MCF 10A (cell line): ENCODE measurements around the gene ASB3. TPM values are rescaled to one million over a fixed set of nuclear protein-coding genes. Genes with fewer than 3 reads are reported as not detected.

Experiments used
- BruUV-seq: library from RNA; stranded (reverse); fragments of 400-500 nt; replicated peaks from 2 replicates; lab custom pipeline; 2021; lab: Mats Ljungman, UMichigan
- CTCF ChIA-PET: fragments of 300-600 bp; sonication (Branson Sonifier 250); formaldehyde crosslinking; extraction: SDS; loops from one replicate; lab custom pipeline; 2021; ENCODE audit warnings: antibody characterized with exemption, inconsistent platforms; lab: Yijun Ruan, JAX
- POLR2A ChIA-PET: fragments of 300-600, 350-650 bp; sonication (Branson Sonifier 250); formaldehyde crosslinking; extraction: SDS; loops from one replicate; lab custom pipeline; 2020; ENCODE audit warnings: antibody characterized with exemption, inconsistent platforms; lab: Yijun Ruan, JAX
- DNase-seq: peaks from one replicate; pipeline ENCODE4 v3.0.0-alpha.2; 2018; ENCODE audit not compliant: unreplicated experiment
- H3K27ac Mint-ChIP-seq: one replicate; pipeline ENCODE4 v1.8.0; 2022; ENCODE audit warnings: mild to moderate bottlenecking, low read depth, mixed read lengths; ENCODE audit not compliant: unreplicated experiment
- H3K27me3 Mint-ChIP-seq: one replicate; pipeline ENCODE4 v1.8.0; 2022; ENCODE audit warnings: mixed read lengths; ENCODE audit not compliant: insufficient read depth, unreplicated experiment
- H3K36me3 Mint-ChIP-seq: one replicate; pipeline ENCODE4 v1.8.0; 2022; ENCODE audit warnings: mild to moderate bottlenecking, moderate library complexity, mixed read lengths; ENCODE audit not compliant: insufficient read depth, unreplicated experiment
- H3K4me1 Mint-ChIP-seq: one replicate; pipeline ENCODE4 v1.8.0; 2022; ENCODE audit warnings: mixed read lengths; ENCODE audit not compliant: insufficient read depth, unreplicated experiment
- H3K4me3 Mint-ChIP-seq: one replicate; pipeline ENCODE4 v1.8.0; 2022; ENCODE audit warnings: mild to moderate bottlenecking, moderate library complexity, mixed read lengths; ENCODE audit not compliant: unreplicated experiment
- H3K9me3 Mint-ChIP-seq: one replicate; pipeline ENCODE4 v1.8.0; 2022; ENCODE audit warnings: mixed read lengths; ENCODE audit not compliant: unreplicated experiment
- CTCF ChIP-seq: fragments of 200-600 bp; IDR thresholded peaks from one replicate; pipeline ENCODE4 v1.8.0; 2022; ENCODE audit warnings: antibody characterized with exemption, mild to moderate bottlenecking; ENCODE audit not compliant: unreplicated experiment
- intact Hi-C: fragments of 100-400 bp; cut with micrococcal nuclease; formaldehyde crosslinking; loops from 2 replicates; pipeline ENCODE4 v1.14.1; 2022
- total RNA-seq: library from RNA; stranded (reverse); gene quantifications from 2 replicates; pipeline ENCODE4 v1.2.3, GENCODE V29; 2022

The ASB3 gene
- total RNA-seq, 1 experiment from 2014 or later = 19.7 TPM

GRCh38 chr2:53636109-53636508, 150.6 kb downstream of the ASB3 start:
- Mint-ChIP-seq H3K27me3 (no peaks in the 10 kb centered on the region), H3K27ac (no peak overlapping the region), H3K4me1 (peaks cover 12% of the 10 kb centered on the region), H3K36me3 (no peaks in the 10 kb centered on the region), H3K4me3 (no peak overlapping the region), H3K9me3 (no peaks in the 10 kb centered on the region)
- BruUV-seq = no TSS peak
- ChIA-PET CTCF (interaction anchor here (0.5 to 0.6 kb wide), 2 partner anchors 17 to 382 kb away, joined by 3 read pairs; no protein-coding TSS in a partner anchor), POLR2A (no interaction called here)
- no peak for TF ChIP-seq CTCF
- DNase-seq = no peak
- intact Hi-C loops = no loop called here

GRCh38 chr2:53635694-53636093, 151.1 kb downstream of the ASB3 start:
- intact Hi-C loops = no loop called here
- CTCF ChIA-PET = interaction anchor here (0.6 kb wide), 1 partner anchor 18 kb away, joined by 3 read pairs; no protein-coding TSS in a partner anchor
- Mint-ChIP-seq H3K4me3 (no peak overlapping the region), H3K36me3 (no peaks in the 10 kb centered on the region), H3K9me3 (no peaks in the 10 kb centered on the region), H3K27me3 (no peaks in the 10 kb centered on the region), H3K27ac (no peak overlapping the region), H3K4me1 (peaks cover 12% of the 10 kb centered on the region)
- no peak for DNase-seq
- no peak for TF ChIP-seq CTCF
- POLR2A ChIA-PET = no interaction called here
- no TSS peak for BruUV-seq

GRCh38 chr2:53633441-53633840, 153.3 kb downstream of the ASB3 start:
- H3K27me3 Mint-ChIP-seq = no peaks in the 10 kb centered on the region
- POLR2A ChIA-PET = no interaction called here
- H3K4me3 Mint-ChIP-seq = no peak overlapping the region
- DNase-seq = peak; percentile 82
- intact Hi-C loops = no loop called here
- CTCF ChIA-PET = no interaction called here
- H3K9me3 Mint-ChIP-seq = no peaks in the 10 kb centered on the region
- TF ChIP-seq CTCF = no peak
- H3K27ac Mint-ChIP-seq = no peak overlapping the region
- no TSS peak for BruUV-seq
- peaks cover 12% of the 10 kb centered on the region for H3K4me1 Mint-ChIP-seq
- no peaks in the 10 kb centered on the region for H3K36me3 Mint-ChIP-seq

GRCh38 chr2:53632714-53633113, 154.0 kb downstream of the ASB3 start:
- H3K27me3 Mint-ChIP-seq = no peaks in the 10 kb centered on the region
- intact Hi-C loops = no loop called here
- CTCF ChIA-PET = no interaction called here
- TF ChIP-seq CTCF = no peak
- H3K36me3 Mint-ChIP-seq = no peaks in the 10 kb centered on the region
- DNase-seq = peak; percentile 67
- peaks cover 12% of the 10 kb centered on the region for H3K4me1 Mint-ChIP-seq
- no peak overlapping the region for H3K4me3 Mint-ChIP-seq
- H3K27ac Mint-ChIP-seq = no peak overlapping the region
- BruUV-seq = no TSS peak
- POLR2A ChIA-PET = no interaction called here
- H3K9me3 Mint-ChIP-seq = no peaks in the 10 kb centered on the region
